ENCODE data around the gene BCAS3.
"Not testable (repeated sequence)": the region's sequence is repeated elsewhere in the genome, so short reads cannot be mapped to it uniquely, and the experiment has no call there.

The BCAS3 gene

DNA sequence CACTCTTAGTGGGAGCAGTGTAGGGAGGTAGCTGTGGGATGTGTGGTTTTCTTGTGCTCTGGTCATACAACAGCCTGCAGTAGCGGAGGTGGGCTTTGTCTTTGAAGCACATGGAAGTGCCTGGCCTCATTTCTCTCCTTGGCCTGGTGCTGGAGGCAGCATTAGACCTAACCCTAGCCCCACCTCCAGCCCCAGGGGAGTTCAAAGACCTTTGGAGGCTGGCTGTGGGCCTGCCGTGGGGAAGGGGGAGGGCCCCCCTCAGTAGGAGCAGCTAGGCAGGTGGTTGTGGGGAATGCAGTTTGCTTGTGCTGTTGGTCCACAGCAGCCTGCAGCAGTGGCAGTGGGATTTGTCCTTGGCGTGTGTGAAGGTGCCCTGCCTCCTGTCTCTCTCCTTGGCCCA, 91.7 kb downstream of the BCAS3 start:
- peaks cover 4% of the 10 kb centered on the region for H3K36me3 ChIP-seq (ENCODE audit: control insufficient read depth, insufficient read depth, low read length)
- 76 to 78% methylated on average over 3 of the region's 3 CpGs for WGBS, 2 experiments
- H3K27me3 ChIP-seq (ENCODE audit: control insufficient read depth, insufficient read depth, low read length, poor library complexity, severe bottlenecking): no peaks in the 10 kb centered on the region
- no peaks in the 10 kb centered on the region for H3K4me1 ChIP-seq (ENCODE audit: control insufficient read depth, insufficient read depth, low read length)
- no peak overlapping the region for H3K27ac ChIP-seq (ENCODE audit: insufficient read depth, low read depth, low read length, poor library complexity, severe bottlenecking)
- H3K9me3 ChIP-seq (ENCODE audit: control insufficient read depth, low read length): no peaks in the 10 kb centered on the region
- H3K4me3 ChIP-seq (ENCODE audit: insufficient read depth, low read depth, low read length): no peak overlapping the region

- no peak overlapping the region for H3K4me3 ChIP-seq (ENCODE audit: insufficient read depth, low read depth, low read length)
- no peak overlapping the region for H3K27ac ChIP-seq (ENCODE audit: insufficient read depth, low read depth, low read length, poor library complexity, severe bottlenecking)
- H3K27me3 ChIP-seq (ENCODE audit: control insufficient read depth, insufficient read depth, low read length, poor library complexity, severe bottlenecking): no peaks in the 10 kb centered on the region
- H3K36me3 ChIP-seq (ENCODE audit: control insufficient read depth, insufficient read depth, low read length): peaks cover 4% of the 10 kb centered on the region
- WGBS, 2 experiments: 94 to 99% methylated on average over 4 to 8 of the region's 8 CpGs
- H3K9me3 ChIP-seq (ENCODE audit: control insufficient read depth, low read length): no peaks in the 10 kb centered on the region
- no peaks in the 10 kb centered on the region for H3K4me1 ChIP-seq (ENCODE audit: control insufficient read depth, insufficient read depth, low read length)
Measured at GRCh38 chr17:60770946-60771422, 93.3 kb downstream of the BCAS3 start.

GRCh38 chr17:60771621-60772020, 94.0 kb downstream of the BCAS3 start:
- H3K4me1 ChIP-seq (ENCODE audit: control insufficient read depth, insufficient read depth, low read length); H3K27ac ChIP-seq (ENCODE audit: insufficient read depth, low read depth, low read length, poor library complexity, severe bottlenecking): not testable (repeated sequence)
- WGBS, 2 experiments: 75 to 89% methylated on average over 3 of the region's 5 CpGs

DNA sequence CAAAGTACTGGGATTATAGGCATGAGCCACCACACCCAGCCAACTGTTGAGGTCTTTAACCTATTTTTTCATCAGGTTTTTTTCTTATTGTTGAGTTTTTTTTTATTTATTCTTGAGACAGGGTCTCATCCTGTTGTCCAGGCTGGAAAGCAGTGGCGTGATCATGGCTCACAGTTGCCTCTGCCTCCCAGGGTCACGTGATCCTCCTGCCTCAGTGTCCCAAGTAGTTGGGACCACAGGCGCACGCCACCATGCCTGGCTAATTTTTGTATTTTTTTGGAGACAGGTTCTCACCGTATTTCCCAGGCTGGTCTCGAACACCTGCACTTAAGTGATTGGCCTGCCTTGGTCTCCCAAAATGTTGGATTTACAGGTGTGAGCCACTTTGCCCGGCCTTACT, 95.9 kb downstream of the BCAS3 start:
- Histone ChIP-seq H3K27ac (ENCODE audit: insufficient read depth, low read depth, low read length, poor library complexity, severe bottlenecking) (no peak overlapping the region), H3K36me3 (ENCODE audit: control insufficient read depth, insufficient read depth, low read length) (no peaks in the 10 kb centered on the region), H3K27me3 (ENCODE audit: control insufficient read depth, insufficient read depth, low read length, poor library complexity, severe bottlenecking) (no peaks in the 10 kb centered on the region), H3K4me3 (ENCODE audit: insufficient read depth, low read depth, low read length) (no peak overlapping the region), H3K9me3 (ENCODE audit: control insufficient read depth, low read length) (no peaks in the 10 kb centered on the region), H3K4me1 (ENCODE audit: control insufficient read depth, insufficient read depth, low read length) (no peaks in the 10 kb centered on the region)
- WGBS, 2 experiments: 93 to 96% methylated on average over 7 of the region's 7 CpGs

More at GRCh38 chr17:60771621-60772020, 94.0 kb downstream of the BCAS3 start:
- not testable (repeated sequence) for H3K36me3 ChIP-seq (ENCODE audit: control insufficient read depth, insufficient read depth, low read length); H3K9me3 ChIP-seq (ENCODE audit: control insufficient read depth, low read length); H3K4me3 ChIP-seq (ENCODE audit: insufficient read depth, low read depth, low read length); H3K27me3 ChIP-seq (ENCODE audit: control insufficient read depth, insufficient read depth, low read length, poor library complexity, severe bottlenecking)

DNA sequence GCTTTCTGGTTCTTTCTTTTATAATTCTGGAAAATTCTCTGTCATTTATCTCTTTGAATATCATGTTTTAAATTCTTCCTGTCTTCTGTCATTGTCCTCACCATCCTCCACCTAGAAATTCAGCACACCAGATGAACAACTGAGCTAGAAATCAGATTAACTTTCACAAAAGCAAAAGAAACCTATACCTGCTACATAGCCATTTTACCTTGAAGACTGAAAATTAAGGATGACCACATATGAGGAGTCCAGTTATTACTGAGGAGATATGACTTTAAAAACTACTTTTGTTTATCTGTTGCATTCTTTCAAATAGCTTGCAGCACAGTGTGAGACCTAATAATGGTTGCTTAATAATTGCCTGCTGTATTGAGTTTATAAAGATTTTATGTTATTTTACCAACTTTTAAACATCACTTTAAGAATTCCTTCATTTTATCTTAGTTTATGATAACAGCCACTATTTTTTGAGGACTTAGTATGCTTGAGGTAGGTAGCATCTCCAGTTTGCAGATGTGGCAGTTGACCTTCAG, 104.3 kb downstream of the BCAS3 start:
- Histone ChIP-seq H3K36me3 (ENCODE audit: control insufficient read depth, insufficient read depth, low read length) (no peaks in the 10 kb centered on the region), H3K9me3 (ENCODE audit: control insufficient read depth, low read length) (no peaks in the 10 kb centered on the region), H3K27me3 (ENCODE audit: control insufficient read depth, insufficient read depth, low read length, poor library complexity, severe bottlenecking) (no peaks in the 10 kb centered on the region), H3K4me3 (ENCODE audit: insufficient read depth, low read depth, low read length) (no peak overlapping the region), H3K27ac (ENCODE audit: insufficient read depth, low read depth, low read length, poor library complexity, severe bottlenecking) (no peak overlapping the region), H3K4me1 (ENCODE audit: control insufficient read depth, insufficient read depth, low read length) (no peaks in the 10 kb centered on the region)

- H3K27ac ChIP-seq (ENCODE audit: insufficient read depth, low read depth, low read length, poor library complexity, severe bottlenecking): no peak overlapping the region
- H3K4me1 ChIP-seq (ENCODE audit: control insufficient read depth, insufficient read depth, low read length): no peaks in the 10 kb centered on the region
- no peaks in the 10 kb centered on the region for H3K36me3 ChIP-seq (ENCODE audit: control insufficient read depth, insufficient read depth, low read length)
- H3K4me3 ChIP-seq (ENCODE audit: insufficient read depth, low read depth, low read length): no peak overlapping the region
- H3K27me3 ChIP-seq (ENCODE audit: control insufficient read depth, insufficient read depth, low read length, poor library complexity, severe bottlenecking): no peaks in the 10 kb centered on the region
- 80 to 85% methylated on average over 1 to 3 of the region's 3 CpGs for WGBS, 2 experiments
- H3K9me3 ChIP-seq (ENCODE audit: control insufficient read depth, low read length): no peaks in the 10 kb centered on the region
Measured at GRCh38 chr17:60782742-60783141, 105.1 kb downstream of the BCAS3 start.

- Histone ChIP-seq H3K36me3 (ENCODE audit: control insufficient read depth, insufficient read depth, low read length) (no peaks in the 10 kb centered on the region), H3K4me1 (ENCODE audit: control insufficient read depth, insufficient read depth, low read length) (no peaks in the 10 kb centered on the region), H3K4me3 (ENCODE audit: insufficient read depth, low read depth, low read length) (no peak overlapping the region), H3K9me3 (ENCODE audit: control insufficient read depth, low read length) (no peaks in the 10 kb centered on the region), H3K27ac (ENCODE audit: insufficient read depth, low read depth, low read length, poor library complexity, severe bottlenecking) (no peak overlapping the region), H3K27me3 (ENCODE audit: control insufficient read depth, insufficient read depth, low read length, poor library complexity, severe bottlenecking) (no peaks in the 10 kb centered on the region)
Measured at GRCh38 chr17:60790205-60790604, 112.6 kb downstream of the BCAS3 start.

- H3K27ac ChIP-seq (ENCODE audit: insufficient read depth, low read depth, low read length, poor library complexity, severe bottlenecking): no peak overlapping the region
- no peak overlapping the region for H3K4me3 ChIP-seq (ENCODE audit: insufficient read depth, low read depth, low read length)
- WGBS, 2 experiments: 91 to 94% methylated on average over 10 of the region's 10 CpGs
Measured at GRCh38 chr17:60792250-60792898, 114.7 kb downstream of the BCAS3 start.

GRCh38 chr17:60798576-60798975, 120.9 kb downstream of the BCAS3 start:
- Histone ChIP-seq H3K9me3 (ENCODE audit: control insufficient read depth, low read length) (no peaks in the 10 kb centered on the region), H3K27me3 (ENCODE audit: control insufficient read depth, insufficient read depth, low read length, poor library complexity, severe bottlenecking) (no peaks in the 10 kb centered on the region), H3K36me3 (ENCODE audit: control insufficient read depth, insufficient read depth, low read length) (no peaks in the 10 kb centered on the region), H3K4me1 (ENCODE audit: control insufficient read depth, insufficient read depth, low read length) (no peaks in the 10 kb centered on the region), H3K4me3 (ENCODE audit: insufficient read depth, low read depth, low read length) (no peak overlapping the region), H3K27ac (ENCODE audit: insufficient read depth, low read depth, low read length, poor library complexity, severe bottlenecking) (no peak overlapping the region)
- 93 to 95% methylated on average over 5 to 8 of the region's 8 CpGs for WGBS, 2 experiments

More at GRCh38 chr17:60792250-60792898, 114.7 kb downstream of the BCAS3 start:
- no peaks in the 10 kb centered on the region for H3K27me3 ChIP-seq (ENCODE audit: control insufficient read depth, insufficient read depth, low read length, poor library complexity, severe bottlenecking)
- no peaks in the 10 kb centered on the region for H3K9me3 ChIP-seq (ENCODE audit: control insufficient read depth, low read length)
- H3K4me1 ChIP-seq (ENCODE audit: control insufficient read depth, insufficient read depth, low read length): no peaks in the 10 kb centered on the region
- H3K36me3 ChIP-seq (ENCODE audit: control insufficient read depth, insufficient read depth, low read length): no peaks in the 10 kb centered on the region

DNA sequence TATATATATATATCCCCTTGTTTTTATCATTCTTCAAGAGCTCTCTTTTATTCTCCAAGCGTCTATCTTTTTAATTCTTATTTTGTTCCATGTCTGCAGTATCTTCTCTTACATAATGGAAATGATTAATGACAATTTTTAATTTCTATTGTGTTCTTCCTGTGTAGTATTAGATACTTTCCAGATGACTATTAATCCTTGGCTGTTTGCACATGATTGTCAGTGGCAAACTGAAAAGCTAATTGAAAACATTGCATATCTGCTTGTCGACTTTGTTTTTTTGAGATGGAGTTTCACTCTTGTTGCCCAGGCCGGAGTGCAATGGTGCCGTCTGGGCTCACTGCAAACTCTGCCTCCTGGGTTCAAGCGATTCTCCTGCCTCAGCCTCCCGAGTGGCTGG, 124.7 kb downstream of the BCAS3 start:
- H3K27ac ChIP-seq (ENCODE audit: insufficient read depth, low read depth, low read length, poor library complexity, severe bottlenecking): no peak overlapping the region

More for the DNA sequence above, 124.7 kb downstream of the BCAS3 start:
- Histone ChIP-seq H3K9me3 (ENCODE audit: control insufficient read depth, low read length) (no peaks in the 10 kb centered on the region), H3K36me3 (ENCODE audit: control insufficient read depth, insufficient read depth, low read length) (no peaks in the 10 kb centered on the region), H3K27me3 (ENCODE audit: control insufficient read depth, insufficient read depth, low read length, poor library complexity, severe bottlenecking) (no peaks in the 10 kb centered on the region), H3K4me1 (ENCODE audit: control insufficient read depth, insufficient read depth, low read length) (no peaks in the 10 kb centered on the region), H3K4me3 (ENCODE audit: insufficient read depth, low read depth, low read length) (no peak overlapping the region)
- WGBS, 2 experiments: 93 to 95% methylated on average over 5 of the region's 6 CpGs
